Stimulated activated CD8-positive, alpha-beta memory T cell treated with anti-CD3 and anti-CD28 coated beads, Interleukin-7, amount 100 ng/mL, for 4 hours (primary cell): Measurements from ENCODE around the gene TMEM183A.

ENCODE experiments used
- DNase-seq, 2 donors: peaks; one replicate each; pipeline ENCODE4 v3.0.0-alpha.2; 2020; ENCODE audit warnings: low read depth in 2 of 2

The TMEM183A gene

GRCh38 chr1:203072002-203072602, 64.9 kb downstream of the TMEM183A start:
- no peak for DNase-seq

DNA sequence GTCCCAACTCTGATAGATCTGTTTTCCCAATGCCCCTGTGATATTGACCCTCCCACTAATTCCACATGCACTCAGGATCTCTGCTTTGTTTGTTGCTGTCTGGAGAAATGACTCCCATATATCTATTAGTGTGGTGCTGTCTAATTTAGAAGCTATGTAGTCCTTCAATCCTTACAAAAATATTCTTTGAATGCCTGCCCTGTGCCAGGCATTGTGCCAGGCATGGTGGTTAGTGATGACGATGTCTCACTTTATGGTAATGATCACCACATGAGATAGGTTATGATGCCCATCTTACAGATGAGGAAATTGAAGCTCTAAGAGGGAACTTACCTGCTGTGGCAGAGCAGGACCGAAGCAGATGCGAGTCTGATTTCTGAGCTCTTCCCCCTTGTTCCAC, 65.7 kb downstream of the TMEM183A start:
- DNase-seq, result no peak

- DNase-seq, result no peak
Observed at GRCh38 chr1:203073469-203073868, 66.3 kb downstream of the TMEM183A start.
